Measurements from ENCODE around the gene GOLGB1. TPM values are rescaled to one million over a fixed set of nuclear protein-coding genes. Genes with fewer than 3 reads are reported as not detected.
A peak's percentile ranks its signal among the peaks of the same experiment; 100 is the strongest.

The GOLGB1 gene
- total and polyA plus RNA-seq, 2 of the 4 experiments (the other 2 are of a cell fraction) = 13.3 to 30.3 TPM

GRCh38 chr3:121748680-121749275 lies 763 bp downstream of the GOLGB1 start:
- Histone ChIP-seq H2AFZ (replicated peaks; ENCODE audit: low read length, poor library complexity) (peak overlapping the region; percentile 98), H3K4me3 (ENCODE audit: insufficient read depth, low read depth, low read length) (peak overlapping the region; percentile 72), H2BK5ac (ENCODE audit: low read depth, low read length, poor library complexity, severe bottlenecking) (peak overlapping the region; percentile 60), H3K79me1 (ENCODE audit: low read depth in 1 of 2, low read length in 2 of 2) (peaks cover 11 to 34% of the 10 kb centered on the region in 2 experiments; a peak in 3 of 4 replicates), H2AK9ac (replicated peaks; ENCODE audit: low read depth, low read length, poor library complexity) (peak overlapping the region; percentile 88), H3K18ac (ENCODE audit: low read depth, low read length) (peak overlapping the region; percentile 8; the same call in 1 of the 2 replicates), H3K4me1 (ENCODE audit: control insufficient read depth, insufficient read depth, low read length) (no peaks in the 10 kb centered on the region), H3K27me3 (ENCODE audit: control insufficient read depth, insufficient read depth, low read length) (no peaks in the 10 kb centered on the region), H2AK5ac (ENCODE audit: low read depth, low read length) (no peak overlapping the region), H3K9me1 (ENCODE audit: insufficient read depth, low read length) (0 out of 2 replicates have a peak, but pooled peaks cover 4% of the 10 kb centered on the region), H2BK120ac (ENCODE audit: low read depth, low read length) (no peak overlapping the region), H3K23ac (ENCODE audit: low read depth, low read length) (peak overlapping the region; percentile 84; the same call in 1 of the 2 replicates), H3K4me2 (ENCODE audit: low read depth, low read length) (peak overlapping the region; percentile 85), H4K8ac (ENCODE audit: low read depth in 2 of 2, low read length in 2 of 2) (peak overlapping the region; percentile 4 to 94; a peak in 2 of 4 replicates), H3K36me3 (ENCODE audit: control insufficient read depth, insufficient read depth, low read length) (no peaks in the 10 kb centered on the region; the same call in 1 of the 2 replicates), H4K20me1 (ENCODE audit: insufficient read depth, low read length) (peaks cover 12% of the 10 kb centered on the region), H3K9me3 (ENCODE audit: control insufficient read depth, insufficient read depth, low read length) (no peaks in the 10 kb centered on the region), H2BK15ac (ENCODE audit: low read depth, low read length) (no peak overlapping the region), H3K27ac (ENCODE audit: insufficient read depth, low read length) (peak overlapping the region; percentile 74), H4K5ac (ENCODE audit: low read depth, low read length) (peak overlapping the region; percentile 19; the same call in 1 of the 2 replicates), H3K14ac (replicated peaks; ENCODE audit: low read depth, low read length) (peak overlapping the region; percentile 86), H3K4ac (ENCODE audit: low read depth, low read length) (peak overlapping the region; percentile 85), H2BK20ac (ENCODE audit: low read depth, low read length) (no peak overlapping the region), H3K56ac (ENCODE audit: extremely low read depth, insufficient read depth, low read length) (0 out of 2 replicates have a peak overlapping the region, but pooled peaks have one; percentile 63), H3K9ac (ENCODE audit: low read depth, low read length) (peak overlapping the region; percentile 83), H4K91ac (ENCODE audit: insufficient read depth, low read depth, low read length) (peak overlapping the region; percentile 11; the same call in 1 of the 2 replicates)
- dilution Hi-C loops (cut with HindIII; ENCODE audit: low sequenced_read_pairs, unreplicated experiment) (no loop called here), intact Hi-C loops (cut with micrococcal nuclease) (loop anchor here (5.0 kb wide), 2 partner anchors 201 to 509 kb away; partner anchors contain the start of gene POLQ), in situ Hi-C loops (cut with MboI; ENCODE audit: low sequenced_read_pairs) (no loop called here)
- DNase-seq = peak; percentile 50
- peak; percentile 50; the same call in 1 of the 2 replicates for ATAC-seq (ENCODE audit: low read depth)
- TF ChIP-seq CEBPB (IDR thresholded peaks at IDR 0.05; ENCODE audit: low read depth, low read length) = no peak
- TF ChIP-seq NFE2L2 (IDR thresholded peaks at IDR 0.05; ENCODE audit: low read depth, low read length) = no peak
- TF ChIP-seq MAZ (IDR thresholded peaks at IDR 0.05; ENCODE audit: borderline replicate concordance, low read depth, low read length) = no peak
- TF ChIP-seq RFX5 (IDR thresholded peaks at IDR 0.05; ENCODE audit: low read depth, low read length) = no peak
- TF ChIP-seq MAFK (IDR thresholded peaks at IDR 0.05; ENCODE audit: low read depth, low read length) = no peak
- TF ChIP-seq CHD1 (IDR thresholded peaks at IDR 0.05; ENCODE audit: low read depth, low read length) = peak; percentile 64; the same call in 1 of the 2 replicates
- no peak for TF ChIP-seq FOS (IDR thresholded peaks at IDR 0.05; ENCODE audit: low read depth, low read length)
- no peak for TF ChIP-seq RCOR1 (IDR thresholded peaks at IDR 0.05; ENCODE audit: insufficient replicate concordance, low read length)
- TF ChIP-seq SMC3 (IDR thresholded peaks at IDR 0.05; ENCODE audit: low read depth, low read length) = no peak
- TF ChIP-seq POLR2A (IDR thresholded peaks at IDR 0.05; ENCODE audit: low read depth, low read length) = 0 out of 2 replicates have a peak, but pooled peaks have one; percentile 5
- TF ChIP-seq MXI1 (IDR thresholded peaks at IDR 0.05; ENCODE audit: borderline replicate concordance, low read depth, low read length) = no peak
- TF ChIP-seq USF2 (IDR thresholded peaks at IDR 0.05; ENCODE audit: low read depth, low read length) = no peak
- no peak for TF ChIP-seq ELK1 (IDR thresholded peaks at IDR 0.05; ENCODE audit: borderline replicate concordance, low read depth, low read length)
- TF ChIP-seq CTCF (conservative IDR thresholded peaks at IDR 0.05; ENCODE audit: low read depth, low read length) = no peak
- no TSS peak for BruUV-seq (replicated peaks)
- CTCF ChIA-PET = interaction anchor here (1.0 kb wide), 1 partner anchor 22 kb away, joined by 3 read pairs; no protein-coding TSS in a partner anchor
- WGBS, 2 experiments (ENCODE audit: extremely low coverage in 2 of 2, insufficient read length in 1 of 2) = 3% methylated on average over 13 of the region's 17 CpGs; no CpG with 5 or more reads in 1 of the 2 experiments
- POLR2A ChIA-PET (ENCODE audit: unreplicated experiment) = no interaction called here
